Thymus (tissue), 14 donors: ENCODE data around the gene GLRX. TPM values are rescaled to one million over a fixed set of nuclear protein-coding genes. Genes with fewer than 3 reads are reported as not detected.
"Not testable (repeated sequence)": the region's sequence is repeated elsewhere in the genome, so short reads cannot be mapped to it uniquely, and the experiment has no call there.

Source experiments
- DNase-seq, 9 donors: peaks; one replicate each; pipeline ENCODE4 v3.0.0-alpha.2; 2013; ENCODE audit warnings: low spot score in 9 of 9, low read depth in 6 of 9, missing footprints in 1 of 9
- H3K27ac ChIP-seq, 2 donors: one replicate each; pipeline ENCODE4 v1.5.1; 2013; ENCODE audit warnings: control low read depth in 1 of 2, low read depth in 1 of 2, low read length in 1 of 2, mild to moderate bottlenecking in 1 of 2, moderate library complexity in 1 of 2
- H3K27me3 ChIP-seq, 2 donors: one replicate each; pipeline ENCODE4 v1.5.1; 2013; ENCODE audit warnings: low read length in 1 of 2; ENCODE audit not compliant: control insufficient read depth in 2 of 2, insufficient read depth in 1 of 2
- H3K36me3 ChIP-seq, 2 donors: one replicate each; pipeline ENCODE4 v1.5.1; 2013; ENCODE audit warnings: low read length in 1 of 2, mild to moderate bottlenecking in 1 of 2, moderate library complexity in 1 of 2; ENCODE audit not compliant: control insufficient read depth in 2 of 2, insufficient read depth in 2 of 2
- H3K4me1 ChIP-seq, 2 donors: one replicate each; pipeline ENCODE4 v1.5.1; 2013; ENCODE audit warnings: low read length in 2 of 2; ENCODE audit not compliant: control insufficient read depth in 2 of 2, insufficient read depth in 2 of 2
- H3K4me3 ChIP-seq, 2 donors: one replicate each; pipeline ENCODE4 v1.5.1; 2013; ENCODE audit warnings: low read length in 2 of 2, control low read depth in 1 of 2, mild to moderate bottlenecking in 1 of 2
- H3K9me3 ChIP-seq, 2 donors: one replicate each; pipeline ENCODE4 v1.5.1; 2013; ENCODE audit warnings: low read length in 1 of 2, mild to moderate bottlenecking in 1 of 2; ENCODE audit not compliant: control insufficient read depth in 2 of 2, insufficient read depth in 1 of 2
- WGBS: extraction: QIAGEN DNeasy Blood & Tissue Kit; methylation state at CpG from one replicate; pipeline ENCODE4 v1.1.7; 2013; 5-methylcytosine and 5-hydroxymethylcytosine counted together
- long read RNA-seq, 10 donors: transcript quantifications; one replicate each; lab custom pipeline, GENCODE V29; 2026
- polyA plus RNA-seq: library from polyadenylated mRNA; stranded (reverse); fragments of 200-250 nt; gene quantifications from one replicate; pipeline ENCODE4 v1.2.3, GENCODE V29; 2013
- total RNA-seq: library from RNA; stranded (reverse); fragments of 120-200 nt; gene quantifications from one replicate; pipeline ENCODE4 v1.2.4, GENCODE V29; 2013
- donor health status: healthy.

The GLRX gene, protein sequence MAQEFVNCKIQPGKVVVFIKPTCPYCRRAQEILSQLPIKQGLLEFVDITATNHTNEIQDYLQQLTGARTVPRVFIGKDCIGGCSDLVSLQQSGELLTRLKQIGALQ
- total RNA-seq (52.4 TPM), polyA plus RNA-seq (119 TPM)
- long read RNA-seq, donor 1, transcript GLRX-201 (3 exons, 1,211 nt) = major isoform, 9 of 9 reads
- long read RNA-seq, donor 1, partial matches to known transcripts = 0 of 9 reads
- long read RNA-seq, donor 1, other reads (novel, unspliced or antisense) = 0 of 9 reads
- long read RNA-seq, donor 2 = 0 reads
- long read RNA-seq, donor 3, transcript GLRX-201 (3 exons, 1,211 nt) = major isoform, 220 of 265 reads
- long read RNA-seq, donor 3, transcript GLRX-204 (2 exons, 3,407 nt) = minor isoform, 7 of 265 reads
- long read RNA-seq, donor 3, partial matches to known transcripts = 36 of 265 reads
- long read RNA-seq, donor 3, other reads (novel, unspliced or antisense) = 0 of 265 reads
- long read RNA-seq, donor 4, transcript GLRX-201 (3 exons, 1,211 nt) = major isoform, 52 of 55 reads
- long read RNA-seq, donor 4, partial matches to known transcripts = 0 of 55 reads
- long read RNA-seq, donor 4, other reads (novel, unspliced or antisense) = 0 of 55 reads
- long read RNA-seq, donor 5, transcript GLRX-201 (3 exons, 1,211 nt) = major isoform, 187 of 249 reads
- long read RNA-seq, donor 5, transcript GLRX-204 (2 exons, 3,407 nt) = minor isoform, 5 of 249 reads
- long read RNA-seq, donor 5, partial matches to known transcripts = 36 of 249 reads
- long read RNA-seq, donor 5, other reads (novel, unspliced or antisense) = 13 of 249 reads
- long read RNA-seq, donor 6, transcript GLRX-201 (3 exons, 1,211 nt) = major isoform, 48 of 54 reads
- long read RNA-seq, donor 6, transcript GLRX-204 (2 exons, 3,407 nt) = minor isoform, 5 of 54 reads
- long read RNA-seq, donor 6, partial matches to known transcripts = 0 of 54 reads
- long read RNA-seq, donor 6, other reads (novel, unspliced or antisense) = 0 of 54 reads
- long read RNA-seq, donor 7, transcript GLRX-201 (3 exons, 1,211 nt) = major isoform, 110 of 116 reads
- long read RNA-seq, donor 7, partial matches to known transcripts = 0 of 116 reads
- long read RNA-seq, donor 7, other reads (novel, unspliced or antisense) = 0 of 116 reads
- long read RNA-seq, donor 8, transcript GLRX-201 (3 exons, 1,211 nt) = major isoform, 34 of 34 reads
- long read RNA-seq, donor 8, partial matches to known transcripts = 0 of 34 reads
- long read RNA-seq, donor 8, other reads (novel, unspliced or antisense) = 0 of 34 reads
- long read RNA-seq, donor 9, transcript GLRX-201 (3 exons, 1,211 nt) = major isoform, 81 of 84 reads
- long read RNA-seq, donor 9, partial matches to known transcripts = 0 of 84 reads
- long read RNA-seq, donor 9, other reads (novel, unspliced or antisense) = 0 of 84 reads
- long read RNA-seq, donor 10, transcript GLRX-201 (3 exons, 1,211 nt) = major isoform, 82 of 94 reads
- long read RNA-seq, donor 10, partial matches to known transcripts = 10 of 94 reads
- long read RNA-seq, donor 10, other reads (novel, unspliced or antisense) = 0 of 94 reads

DNA sequence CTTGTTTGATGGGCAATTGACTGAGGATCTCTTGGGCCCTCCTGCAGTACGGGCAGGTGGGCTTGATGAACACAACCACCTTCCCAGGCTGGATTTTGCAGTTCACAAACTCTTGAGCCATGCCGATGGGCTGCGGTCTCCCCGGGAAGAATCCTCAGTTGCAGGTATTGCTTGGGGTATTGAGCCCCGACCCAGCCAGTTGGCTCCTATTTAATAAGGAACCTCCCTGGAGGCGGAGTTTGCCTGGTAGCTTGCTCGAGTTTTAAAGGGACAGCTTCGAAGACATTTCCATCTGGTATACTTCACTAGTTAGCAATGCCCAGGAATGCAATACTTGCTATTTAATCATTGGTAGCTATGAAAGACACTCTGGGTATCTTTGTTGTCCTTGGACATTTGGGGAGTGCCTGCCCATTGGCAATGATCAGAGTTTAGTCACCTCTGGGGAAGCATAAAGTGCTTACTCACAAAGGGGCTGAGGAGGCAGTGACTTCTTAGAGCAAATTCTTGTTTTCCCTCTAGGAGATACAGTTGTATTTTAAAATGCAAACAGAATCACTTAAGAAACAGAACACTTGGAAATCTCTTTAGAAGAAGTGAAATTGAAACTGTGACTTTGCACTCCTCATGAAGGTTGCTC lies at the start of gene GLRX:
Gene GLRX (minus strand): TSS at position 185 of the 640 bp plus-strand sequence. CDS start 64 bp downstream, at position 121.
- under 1% methylated on average over 8 of the region's 8 CpGs for WGBS
- Histone ChIP-seq H3K9me3 (no peaks in the 10 kb centered on the region), H3K36me3 (peaks cover 0 to 9% of the 10 kb centered on the region in 2 donors), H3K27me3 (no peaks in the 10 kb centered on the region), H3K27ac (peak within 1 kb of the TSS; percentile 94 to 95), H3K4me1 (peaks cover 34 to 71% of the 10 kb centered on the region in 2 donors), H3K4me3 (peak within 1 kb of the TSS; percentile 86 to 97)
- DNase-seq = peak in 4 of 9 donors; percentile 68 to 84 (median 72)

DNA sequence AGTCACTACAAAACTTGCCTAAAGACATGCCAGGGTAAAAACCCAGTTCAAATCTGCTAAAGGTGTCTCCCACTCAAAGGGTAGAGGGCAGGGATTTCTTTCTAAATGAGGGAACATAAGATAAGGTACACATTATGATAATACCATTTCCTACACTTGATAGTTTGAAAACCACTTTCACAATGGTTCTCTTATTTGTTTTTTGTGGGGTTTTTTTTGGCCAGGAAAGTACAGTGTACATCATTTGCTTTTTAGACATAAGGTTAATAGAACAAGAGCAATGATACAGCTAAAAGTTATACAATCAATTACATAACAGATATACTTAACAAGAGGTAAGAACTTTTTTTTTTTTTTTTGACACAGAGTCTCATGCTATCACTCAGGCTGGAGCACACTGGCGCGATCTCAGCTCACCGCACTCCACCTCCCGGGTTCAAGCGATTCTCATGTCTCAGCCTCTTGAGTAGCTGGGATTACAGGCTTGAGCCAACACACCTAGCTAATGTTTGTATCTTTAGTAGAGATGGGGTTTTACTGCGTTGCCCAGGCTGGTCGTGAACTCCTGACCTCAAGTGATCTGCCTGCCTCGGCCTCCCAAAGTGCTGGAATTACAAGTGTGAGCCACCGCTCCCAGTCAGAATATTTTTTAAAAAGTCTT lies 48.8 kb upstream of the GLRX start:
- Histone ChIP-seq H3K27ac (no peak overlapping the region), H3K27me3 (peaks cover 0 to 7% of the 10 kb centered on the region in 2 donors), H3K36me3 (no peaks in the 10 kb centered on the region), H3K9me3 (no peaks in the 10 kb centered on the region), H3K4me3 (no peak overlapping the region), H3K4me1 (peaks cover 12 to 28% of the 10 kb centered on the region in 2 donors)
- WGBS = 97% methylated on average over 9 of the region's 9 CpGs
- no peak for DNase-seq

DNA sequence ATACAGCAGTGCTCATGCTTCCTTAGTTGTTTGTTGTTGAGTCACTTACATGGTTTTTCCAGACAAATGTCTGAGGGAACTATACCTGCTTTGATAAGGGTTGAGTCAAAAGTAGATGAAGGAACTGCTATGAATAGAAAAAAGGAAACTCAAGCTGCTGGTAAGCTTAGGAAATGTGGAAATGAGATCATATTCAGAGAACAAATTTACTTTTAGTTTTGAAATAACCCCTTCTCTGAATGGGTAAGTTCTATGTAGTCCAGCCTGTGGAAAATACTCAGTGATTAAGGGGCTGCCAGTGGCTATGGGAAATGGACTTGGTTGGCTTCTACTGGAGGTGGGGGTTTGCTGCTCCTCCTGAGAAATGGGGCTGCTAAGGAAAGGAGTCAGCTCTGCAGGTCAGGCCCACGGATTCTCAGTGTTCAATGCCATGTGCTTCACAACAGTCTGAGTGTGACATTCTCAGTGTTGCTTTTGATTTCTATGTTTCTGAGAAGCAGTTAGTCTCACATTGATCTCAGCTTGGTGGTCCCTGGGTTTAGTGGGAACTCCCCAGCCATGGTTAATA lies 47.7 kb upstream of the GLRX start:
- Histone ChIP-seq H3K4me3 (no peak overlapping the region), H3K27me3 (peaks cover 0 to 7% of the 10 kb centered on the region in 2 donors), H3K4me1 (peaks cover 12 to 28% of the 10 kb centered on the region in 2 donors), H3K9me3 (no peaks in the 10 kb centered on the region), H3K27ac (peak overlapping the region in 1 of 2 donors; percentile 36), H3K36me3 (no peaks in the 10 kb centered on the region)
- WGBS = 69% methylated on average over 1 of the region's 1 CpG
- peak in 1 of 9 donors; percentile 43 for DNase-seq

DNA sequence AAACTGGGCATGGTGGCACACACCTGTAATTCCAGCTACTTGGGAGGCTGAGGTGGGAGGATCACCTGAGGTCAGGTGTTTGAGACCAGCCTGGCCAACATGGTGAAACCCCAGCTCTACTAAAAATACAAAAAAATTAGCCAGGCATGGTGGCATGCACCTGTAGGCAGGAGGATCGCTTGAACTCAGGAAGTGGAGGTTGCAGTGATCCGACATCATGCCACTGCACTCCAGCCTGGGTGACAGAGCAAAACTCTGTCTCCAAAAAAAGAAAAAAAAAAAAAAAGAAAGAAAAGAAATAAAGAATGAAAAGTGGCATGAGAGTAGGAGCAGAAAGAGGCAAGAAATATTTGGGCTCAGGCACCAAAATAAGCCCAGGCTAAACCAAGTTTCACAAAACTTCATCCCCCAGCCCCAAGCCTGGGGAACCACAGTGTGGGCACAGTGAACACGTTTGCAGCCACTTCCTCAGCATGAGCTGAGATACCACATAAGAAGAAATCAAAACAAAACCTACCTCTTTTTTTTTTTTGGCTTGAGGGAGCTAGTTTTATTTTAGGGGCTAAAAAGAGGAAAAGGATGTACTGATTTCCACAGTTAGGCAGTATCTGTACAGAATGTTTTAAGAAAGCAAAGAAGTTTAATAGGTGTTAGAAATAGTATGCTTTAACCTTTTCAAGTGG lies 46.8 kb upstream of the GLRX start:
- Histone ChIP-seq H3K4me1 (peaks cover 12 to 28% of the 10 kb centered on the region in 2 donors), H3K27ac (peak overlapping the region; percentile 8 to 48)
- WGBS = 4% methylated on average over 3 of the region's 3 CpGs
- not testable (repeated sequence) for H3K36me3 ChIP-seq, H3K4me3 ChIP-seq, H3K9me3 ChIP-seq, H3K27me3 ChIP-seq
- peak; percentile 37 to 89 (median 66) for DNase-seq

DNA sequence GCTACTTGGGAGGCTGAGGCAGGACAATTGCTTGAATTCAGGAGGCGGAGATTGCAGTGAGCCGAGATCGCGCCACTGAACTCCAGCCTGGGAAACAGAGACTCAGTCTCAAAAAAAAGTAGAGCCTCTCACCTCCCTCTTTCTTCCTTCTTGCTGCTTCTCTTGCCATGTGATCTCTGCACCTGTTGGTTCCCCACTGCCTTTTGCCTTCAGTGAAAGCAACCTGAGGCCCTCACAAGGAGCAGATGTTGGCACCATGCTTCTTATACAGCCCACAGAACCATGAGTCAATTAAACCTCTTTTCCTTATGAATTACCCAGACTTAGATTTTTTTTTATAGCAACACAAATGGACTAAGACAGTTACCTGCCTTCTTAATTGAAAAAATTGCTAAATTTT lies 45.6 kb upstream of the GLRX start:
- peaks cover 0 to 7% of the 10 kb centered on the region in 2 donors for H3K27me3 ChIP-seq
- DNase-seq = peak in 2 of 9 donors; percentile 43 to 59
- H3K4me3 ChIP-seq = no peak overlapping the region
- no peaks in the 10 kb centered on the region for H3K9me3 ChIP-seq
- no peaks in the 10 kb centered on the region for H3K36me3 ChIP-seq
- 97% methylated on average over 4 of the region's 4 CpGs for WGBS
- peaks cover 12 to 32% of the 10 kb centered on the region in 2 donors for H3K4me1 ChIP-seq
- H3K27ac ChIP-seq = no peak overlapping the region

DNA sequence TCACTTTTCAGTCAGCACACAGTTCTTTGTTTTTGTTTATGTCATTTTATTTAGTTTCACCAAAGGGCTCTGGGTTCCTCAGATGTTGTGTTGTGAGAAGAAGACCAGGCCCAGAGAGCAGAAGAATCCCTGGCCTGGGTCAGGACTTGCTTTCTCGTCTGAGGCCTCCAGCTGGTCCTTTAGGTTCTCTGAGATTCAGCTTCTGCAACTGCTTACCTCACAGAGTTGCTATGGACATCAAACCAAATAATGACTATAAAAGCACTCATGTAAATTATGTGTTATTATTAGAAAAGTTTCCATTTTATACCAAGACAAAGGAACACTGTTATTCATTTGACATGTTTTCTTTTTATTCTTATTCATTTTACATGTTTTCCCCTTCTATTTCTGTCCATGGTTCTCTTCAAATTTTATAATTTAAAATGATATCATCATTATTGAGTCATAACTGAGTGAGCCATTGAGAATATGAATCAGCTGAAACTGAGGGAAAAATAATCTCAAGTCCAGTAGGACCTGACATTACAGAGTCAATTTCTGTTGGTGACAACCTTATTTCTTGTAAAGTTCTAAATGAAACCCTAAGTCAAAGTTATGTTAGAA lies 44.0 kb upstream of the GLRX start:
- 94% methylated on average over 1 of the region's 1 CpG for WGBS
- Histone ChIP-seq H3K4me3 (no peak overlapping the region), H3K9me3 (no peaks in the 10 kb centered on the region), H3K27me3 (peaks cover 0 to 7% of the 10 kb centered on the region in 2 donors), H3K27ac (no peak overlapping the region), H3K36me3 (no peaks in the 10 kb centered on the region), H3K4me1 (peaks cover 12 to 36% of the 10 kb centered on the region in 2 donors)
- DNase-seq = no peak

DNA sequence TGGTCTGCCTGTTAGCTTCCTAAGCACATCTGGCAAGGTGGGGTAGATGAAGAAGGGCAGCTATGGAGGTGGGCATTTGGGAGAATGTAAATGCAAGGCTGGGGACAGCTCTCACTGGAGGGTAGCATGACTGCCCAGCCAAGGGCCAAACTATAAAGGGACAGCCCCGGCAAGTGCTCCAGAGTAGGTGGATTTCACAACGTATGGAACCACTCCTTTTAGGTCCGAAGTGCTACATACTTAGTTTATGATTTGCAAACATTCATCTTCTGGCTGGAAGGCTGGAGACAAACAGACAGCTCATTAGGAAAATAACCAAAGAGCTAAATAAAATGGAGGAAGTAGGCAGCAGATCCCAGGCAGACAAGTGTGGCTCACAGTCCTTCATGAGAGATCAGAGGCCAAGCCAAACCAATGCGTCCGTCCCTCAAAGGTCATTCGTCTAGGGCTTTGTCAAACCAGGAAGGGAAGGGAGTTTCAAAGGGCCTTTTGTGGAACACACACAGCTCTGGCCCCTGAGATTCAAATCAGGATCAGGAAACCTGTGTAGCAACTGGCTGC lies 42.5 kb upstream of the GLRX start:
- no peak overlapping the region for H3K27ac ChIP-seq
- 97% methylated on average over 6 of the region's 6 CpGs for WGBS
- no peak overlapping the region for H3K4me3 ChIP-seq
- no peaks in the 10 kb centered on the region for H3K27me3 ChIP-seq
- H3K4me1 ChIP-seq = peaks cover 4 to 32% of the 10 kb centered on the region in 2 donors
- H3K36me3 ChIP-seq = no peaks in the 10 kb centered on the region
- H3K9me3 ChIP-seq = no peaks in the 10 kb centered on the region
- no peak for DNase-seq
